ENCODE measurements around the gene UPK2.

UPK2 gene

DNA sequence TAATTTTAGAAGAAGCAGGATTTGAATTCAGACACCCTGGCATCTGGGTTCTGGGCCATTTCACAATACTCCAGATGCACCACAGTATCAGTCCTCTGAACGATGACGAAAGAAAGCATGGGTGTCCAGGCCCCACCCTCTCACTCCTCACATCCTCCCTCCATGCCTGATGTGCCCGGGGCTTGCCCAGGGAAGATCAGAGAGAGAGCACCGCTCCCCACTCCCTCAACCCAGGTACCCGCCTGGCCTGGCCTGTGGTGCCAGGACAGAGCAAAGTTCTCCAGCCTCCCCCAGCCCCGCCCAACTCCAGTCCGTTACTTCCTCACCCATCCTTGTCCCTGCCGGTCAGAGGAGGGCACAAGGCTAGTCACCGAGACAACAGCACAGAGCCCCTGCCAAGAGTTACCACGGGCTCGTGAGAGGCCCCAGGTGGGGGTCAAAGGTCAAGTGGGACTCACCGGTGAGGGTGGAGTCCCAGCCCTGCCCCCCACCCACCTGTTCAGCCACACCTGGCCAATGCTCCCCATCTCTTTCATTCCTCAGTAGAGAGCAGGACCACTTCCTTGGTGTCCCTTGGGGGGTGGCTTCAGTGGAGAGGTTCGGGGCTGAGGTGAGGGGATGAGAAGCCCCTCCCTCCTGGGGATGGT, 38.5 kb upstream of the UPK2 start:
- no peak for DNase-seq (ENCODE audit: low read depth)

DNA sequence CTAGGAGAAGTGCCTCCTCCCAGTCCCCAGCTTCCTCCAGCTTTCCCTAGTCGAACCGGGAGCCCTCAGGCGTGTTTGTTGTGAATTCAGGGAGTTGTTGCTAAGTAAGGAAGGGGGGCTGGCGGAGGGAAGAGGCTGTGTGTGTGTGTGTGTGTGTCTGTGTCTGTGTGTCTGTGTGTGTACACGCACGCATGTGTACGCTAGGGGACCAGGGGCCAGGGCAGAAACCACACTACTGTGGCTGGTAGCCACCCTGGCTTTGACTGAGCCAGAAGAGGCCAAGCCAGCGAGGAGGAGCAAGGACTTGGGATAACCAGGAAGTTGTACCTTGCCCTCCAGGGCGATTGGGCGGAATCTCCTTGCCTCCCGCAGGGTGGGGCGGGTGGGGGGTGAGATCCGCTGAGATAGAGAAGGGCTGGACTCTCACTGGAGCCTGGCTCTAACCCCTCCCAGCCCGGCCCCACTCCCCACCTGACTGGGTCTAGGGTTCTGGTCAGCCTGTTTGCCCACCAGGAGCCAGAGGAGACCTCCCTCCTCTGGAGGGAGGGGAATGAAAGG, 37.9 kb upstream of the UPK2 start:
- no peak for DNase-seq (ENCODE audit: low read depth)

DNA sequence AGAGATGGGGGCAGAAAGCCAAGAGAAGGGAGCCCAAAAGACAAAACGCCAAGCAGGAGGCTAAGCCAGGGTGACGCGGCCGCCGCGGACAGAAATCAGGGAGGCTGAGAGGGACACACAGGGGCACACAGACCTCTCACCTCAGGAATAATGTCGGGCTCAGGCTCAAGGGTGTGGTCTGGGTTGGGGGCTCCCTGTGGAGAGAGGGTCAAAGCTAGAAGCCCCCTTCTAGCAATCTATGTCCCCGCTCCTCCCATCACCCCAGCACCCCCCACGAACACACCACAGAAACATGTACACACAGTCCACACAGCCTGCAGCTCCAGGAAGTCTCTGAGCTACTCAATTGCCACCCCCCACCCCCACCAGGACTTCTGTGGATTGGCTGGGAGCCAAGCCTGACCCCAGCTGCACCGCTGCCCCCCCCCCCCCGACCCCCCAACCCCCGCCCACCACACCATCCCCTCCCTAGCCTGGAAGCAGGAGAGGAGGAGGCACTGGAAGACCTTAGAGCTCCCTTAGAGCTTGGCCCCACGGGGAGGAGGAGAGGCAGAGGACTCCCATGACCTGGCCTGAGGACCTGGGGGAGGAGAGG, 37.3 kb upstream of the UPK2 start:
- no peak for DNase-seq (ENCODE audit: low read depth)

DNA sequence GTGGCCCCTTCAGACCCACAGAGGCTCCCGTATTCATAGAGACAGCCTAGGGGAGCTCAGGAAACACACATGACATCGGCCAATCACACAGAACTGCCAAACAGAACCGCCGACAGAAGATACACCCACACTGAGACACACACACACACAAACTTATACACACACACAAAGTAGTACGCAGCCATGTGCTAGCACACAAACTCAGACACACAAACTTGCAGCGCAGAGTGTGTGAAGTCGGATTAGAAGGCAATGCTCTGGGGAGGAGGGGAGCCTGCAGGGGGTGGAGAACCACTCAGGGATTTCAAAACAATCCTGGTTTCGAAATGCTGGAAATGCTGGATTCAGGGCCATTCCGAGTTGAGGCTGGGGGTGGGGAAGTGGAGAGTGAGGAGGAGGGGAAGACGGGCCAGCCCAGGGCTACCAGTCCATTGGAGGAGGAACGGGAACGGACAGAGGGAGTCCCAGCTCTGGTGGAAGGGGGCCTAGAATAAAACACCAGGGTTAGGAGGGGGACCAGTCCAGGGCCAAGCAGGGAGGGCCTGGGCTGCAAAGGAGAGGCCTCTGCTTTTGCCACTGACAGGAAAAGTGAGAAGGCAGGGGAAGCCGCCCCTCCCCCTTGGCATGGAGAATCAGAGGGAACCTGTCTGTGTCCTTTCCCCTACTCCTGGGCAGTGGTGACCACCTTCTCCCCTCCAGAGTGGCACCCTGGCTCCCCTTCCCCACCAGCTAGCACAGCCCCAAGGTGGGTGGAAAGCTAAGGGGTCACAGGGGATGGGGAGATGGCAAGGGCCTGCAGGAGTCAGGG, 34.8 kb upstream of the UPK2 start:
- no peak for DNase-seq (ENCODE audit: low read depth)

DNA sequence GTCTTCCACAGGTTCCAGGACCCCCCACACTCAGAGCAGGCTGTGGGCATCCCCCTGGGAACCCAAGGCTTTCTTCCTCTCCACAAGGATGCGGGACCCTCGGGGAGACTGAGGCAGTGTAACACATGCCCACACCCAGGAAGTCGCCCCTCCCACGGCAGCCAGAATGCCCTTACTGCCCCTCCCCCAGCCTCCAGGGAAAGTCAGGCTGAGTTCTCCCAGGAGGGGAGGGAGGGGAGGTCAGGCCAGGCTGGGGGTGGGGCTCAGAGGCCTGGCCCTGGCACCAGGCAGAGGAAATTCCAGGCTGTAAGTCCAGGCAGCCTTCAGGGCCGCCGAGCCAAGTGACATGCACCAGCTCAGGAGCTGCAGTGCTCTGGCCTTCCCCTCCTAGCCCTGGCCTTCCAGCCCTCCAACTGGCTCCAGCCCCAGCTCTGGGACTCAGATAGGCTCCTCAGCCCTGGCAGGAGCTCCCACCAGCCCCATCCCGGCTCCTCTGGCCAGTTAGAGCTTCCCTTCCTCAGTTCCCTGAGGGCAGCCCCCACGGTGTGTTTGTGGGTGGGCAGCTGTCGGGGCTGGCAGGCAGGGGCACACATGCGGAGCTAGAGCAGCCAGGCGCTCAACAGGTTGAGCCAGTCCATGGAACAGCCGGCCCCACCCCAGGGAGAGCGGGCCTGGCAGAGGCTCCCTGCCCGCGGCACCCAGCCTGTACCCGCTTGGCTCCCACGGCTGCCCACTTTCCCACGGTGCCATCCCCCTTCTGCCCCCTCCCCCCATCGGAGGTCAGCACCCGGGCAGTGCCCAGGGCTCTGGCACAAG, 34.0 kb upstream of the UPK2 start:
- DNase-seq (ENCODE audit: low read depth), result no peak

DNA sequence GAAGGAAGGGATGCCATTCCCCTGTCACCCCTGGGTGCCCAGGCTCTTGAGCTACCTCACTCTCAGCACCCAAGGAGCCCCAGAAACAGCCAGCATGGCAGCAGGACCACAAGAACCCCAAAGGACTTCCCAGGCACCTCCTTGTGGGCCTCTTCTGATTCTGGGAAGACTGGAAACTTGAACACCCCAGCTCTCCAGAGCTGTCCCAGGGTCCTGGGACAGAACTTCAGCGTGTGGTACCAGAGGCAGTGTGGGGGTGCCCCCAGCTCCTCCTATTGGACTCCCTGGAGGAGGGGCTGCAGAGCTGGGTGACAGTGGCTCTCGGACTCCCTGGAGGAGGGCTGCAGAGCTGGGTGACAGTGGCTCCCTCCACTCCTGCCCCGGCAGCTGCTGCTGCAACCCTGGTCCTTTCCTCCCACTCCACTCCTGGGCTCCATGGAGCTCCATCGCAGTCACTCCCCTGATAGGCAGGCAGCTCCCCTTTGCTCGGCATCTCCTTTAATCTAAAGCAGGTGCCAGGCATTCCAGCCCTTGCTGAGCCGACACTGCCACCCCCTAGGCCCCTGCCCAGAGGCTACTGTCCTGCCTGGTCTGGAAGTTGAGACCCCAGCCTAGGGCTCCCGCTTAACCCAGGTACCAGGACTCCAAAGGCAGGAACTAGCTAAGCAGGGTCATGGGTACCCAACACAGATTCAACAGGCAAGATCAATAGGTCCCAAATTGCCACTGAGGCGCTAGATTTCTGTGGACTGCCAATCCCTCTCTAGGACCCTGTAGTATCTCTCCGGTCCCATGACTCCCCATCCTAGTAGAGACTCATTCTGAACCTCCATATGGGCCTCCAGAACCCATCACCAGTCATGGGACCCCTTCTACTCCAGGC, 33.1 kb upstream of the UPK2 start:
- no peak for DNase-seq (ENCODE audit: low read depth)

DNA sequence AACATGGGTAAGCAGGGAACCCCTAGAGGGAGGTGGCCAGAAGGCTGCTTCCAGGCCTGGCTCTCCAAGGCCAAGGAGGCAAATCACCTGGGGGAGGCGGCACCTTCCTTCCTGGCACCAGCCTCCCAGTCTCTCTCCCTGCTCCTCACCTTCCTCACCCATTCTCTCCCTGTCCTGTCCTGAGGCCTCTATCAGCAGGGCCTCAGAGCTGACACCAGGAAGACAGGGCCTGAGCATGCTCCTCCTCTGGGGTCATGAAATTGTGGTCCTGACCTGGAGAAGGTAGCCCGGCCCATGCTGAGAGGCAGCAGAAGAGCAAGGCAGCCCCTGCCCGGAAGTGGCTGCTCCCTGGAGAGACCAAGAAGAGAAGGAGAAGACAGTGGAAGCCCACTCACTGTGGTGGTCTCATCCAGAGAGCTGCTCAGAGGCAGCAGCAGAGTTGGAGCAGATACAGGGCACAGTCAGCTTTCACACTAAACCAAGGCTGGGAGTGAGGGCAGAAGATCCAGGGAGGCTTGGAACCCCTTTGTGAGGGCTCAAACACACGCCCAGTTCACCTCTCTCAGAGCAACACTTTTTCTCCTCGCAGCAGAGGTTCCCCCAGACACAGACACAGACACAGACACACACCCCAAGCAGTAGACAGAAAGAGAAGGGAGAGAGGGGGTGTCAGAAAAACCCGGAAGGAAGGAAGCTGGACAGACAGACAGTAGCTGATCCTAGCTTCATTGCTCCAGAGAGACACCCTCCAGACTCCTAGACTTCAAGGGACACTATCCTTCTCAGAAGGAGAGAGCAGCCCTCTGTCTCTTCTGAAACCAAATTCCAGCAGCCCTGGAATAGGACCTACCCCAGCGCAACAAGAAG, 32.1 kb upstream of the UPK2 start:
- no peak for DNase-seq (ENCODE audit: low read depth)

DNA sequence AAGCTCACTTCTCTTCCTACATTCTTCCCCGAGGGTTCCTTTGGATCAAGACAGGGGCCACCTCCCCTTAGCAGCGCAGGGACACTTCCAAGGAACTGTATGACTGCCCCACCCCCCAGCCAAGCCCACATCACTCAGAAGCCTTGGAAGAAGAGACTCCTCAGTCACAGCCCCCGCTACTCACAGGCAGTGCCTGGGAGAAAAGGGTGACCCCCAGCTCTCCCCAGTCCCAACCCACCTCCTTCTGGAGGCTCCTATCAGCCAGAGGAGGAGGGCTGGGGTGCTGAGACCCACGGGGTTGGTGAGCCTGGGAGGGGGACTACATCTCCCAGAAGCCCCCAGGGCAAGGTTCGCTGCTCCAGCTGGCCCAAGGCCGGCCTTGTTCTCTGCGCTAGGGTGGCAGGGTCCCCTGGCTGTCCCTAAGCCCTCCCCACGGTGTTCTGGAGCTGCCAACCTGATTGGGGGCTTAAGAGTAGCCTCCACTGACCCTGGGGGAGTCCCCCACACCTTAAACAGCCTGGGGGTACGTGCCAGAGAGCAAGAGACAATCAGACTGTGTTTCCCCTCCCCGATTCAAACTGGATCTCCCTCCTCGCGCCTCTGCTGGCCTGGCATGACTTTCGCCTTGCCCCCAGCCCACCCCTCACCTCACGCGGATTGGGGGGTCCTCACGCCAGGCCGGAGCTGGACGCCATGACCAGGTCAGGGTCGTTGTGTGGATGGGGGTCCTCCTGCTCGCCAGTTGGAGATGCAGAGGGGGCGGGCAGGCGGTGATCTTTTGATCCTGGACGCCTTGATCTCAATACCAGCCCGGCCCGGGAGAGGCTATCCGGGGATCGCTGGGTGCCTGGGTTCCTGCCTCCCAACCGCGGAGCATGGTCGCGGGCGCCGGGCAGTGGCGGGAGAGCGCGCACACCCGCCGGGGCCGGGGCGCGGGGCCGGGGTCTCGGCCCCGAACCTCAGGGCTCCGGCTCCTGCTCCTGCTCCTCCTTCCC, 31.2 kb upstream of the UPK2 start:
- DNase-seq (ENCODE audit: low read depth), result no peak

DNA sequence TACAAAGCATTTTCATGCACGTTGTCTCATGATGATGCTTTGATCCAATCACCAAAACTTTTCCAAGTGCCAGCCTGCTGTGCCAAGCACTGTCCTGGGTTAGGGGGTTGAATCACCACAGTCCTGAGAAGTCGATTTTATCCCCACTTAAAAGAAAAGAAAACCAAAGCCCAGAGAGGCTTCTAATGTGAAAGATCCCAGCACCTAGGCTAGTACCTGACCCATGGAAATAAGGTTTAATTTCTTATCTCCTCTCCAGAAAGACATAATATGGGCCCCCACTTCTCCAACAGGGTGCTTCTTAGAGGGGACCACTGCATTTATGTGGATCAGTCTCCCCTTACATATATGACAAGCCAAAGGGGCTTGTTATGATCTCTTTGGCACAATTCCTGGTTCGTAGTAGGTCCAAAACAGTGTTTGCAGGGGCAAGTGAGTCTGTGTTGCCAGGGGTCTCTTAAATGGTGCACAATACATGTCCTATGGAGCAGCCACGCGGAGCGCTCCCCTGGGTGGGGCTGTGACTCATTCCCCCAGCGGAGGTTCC, 28.5 kb upstream of the UPK2 start:
- DNase-seq (ENCODE audit: low read depth), result no peak

DNA sequence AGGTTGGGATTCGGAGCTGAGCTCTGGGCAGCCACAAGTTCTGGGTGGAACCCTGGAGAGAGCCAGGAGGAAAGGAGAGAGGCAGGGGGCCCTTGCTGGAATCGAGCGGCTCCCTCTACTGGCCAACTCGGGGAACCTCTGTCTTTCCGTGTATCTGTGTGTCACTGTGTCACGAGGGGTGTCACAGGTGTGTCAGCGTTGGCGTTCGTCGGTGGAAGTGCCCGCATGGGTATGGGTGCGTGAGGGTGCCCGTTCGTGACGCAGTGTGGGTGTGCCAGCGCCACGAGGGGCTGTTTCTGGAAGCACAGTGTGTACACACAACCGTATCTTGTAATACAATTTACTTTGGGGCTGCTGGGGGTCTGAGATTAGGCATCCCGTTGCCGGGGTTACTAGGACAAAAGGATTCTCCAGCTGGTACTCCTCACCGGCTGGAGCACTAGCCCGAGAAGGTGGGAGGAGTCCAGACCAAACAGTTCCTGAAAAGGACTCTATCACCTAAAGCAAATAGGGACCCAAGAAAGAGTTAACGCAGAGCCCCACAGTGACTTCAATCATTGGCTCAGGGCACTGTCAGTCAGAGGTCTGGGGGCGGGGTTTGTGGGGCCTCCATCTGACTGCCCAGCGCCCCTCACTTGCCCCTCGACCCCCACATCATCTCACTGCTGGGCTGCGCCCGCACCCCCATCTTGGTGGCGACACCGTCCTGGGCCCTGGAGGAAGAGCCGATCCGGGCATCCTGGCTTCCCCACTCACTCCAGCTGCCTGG, 27.8 kb upstream of the UPK2 start:
- peak; percentile 78 for DNase-seq (ENCODE audit: low read depth)

DNA sequence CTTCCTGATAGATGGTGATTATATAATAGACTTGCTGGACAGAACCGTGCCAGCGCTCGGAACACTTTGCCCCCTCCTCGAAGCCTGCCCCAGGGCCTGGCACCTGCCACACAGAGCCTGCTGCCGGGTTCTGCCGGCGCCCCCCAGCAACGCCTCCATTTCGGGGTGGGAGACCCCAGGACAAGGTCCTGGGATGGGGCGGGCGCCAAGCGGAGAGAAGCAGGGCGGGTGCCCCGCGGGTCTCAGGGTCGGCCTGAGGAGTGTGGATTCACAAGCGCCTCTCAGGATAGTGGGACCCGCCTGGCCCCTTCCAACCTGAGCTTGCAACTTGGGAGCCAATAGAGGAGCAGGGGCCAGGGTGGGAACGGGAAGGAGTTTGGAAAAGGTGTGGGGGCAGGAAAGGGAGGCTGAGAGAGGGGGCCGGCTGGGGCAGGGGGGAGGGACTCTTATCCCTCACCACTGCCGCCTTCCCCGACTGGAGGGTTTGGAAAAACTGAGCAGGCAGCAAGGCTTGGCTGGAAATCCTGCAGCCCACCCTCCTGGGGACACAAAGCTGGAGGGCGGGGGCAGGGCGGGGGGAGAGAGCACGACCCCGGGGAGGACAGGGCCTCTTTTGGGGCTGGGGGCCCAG, 27.1 kb upstream of the UPK2 start:
- DNase-seq (ENCODE audit: low read depth), result no peak

DNA sequence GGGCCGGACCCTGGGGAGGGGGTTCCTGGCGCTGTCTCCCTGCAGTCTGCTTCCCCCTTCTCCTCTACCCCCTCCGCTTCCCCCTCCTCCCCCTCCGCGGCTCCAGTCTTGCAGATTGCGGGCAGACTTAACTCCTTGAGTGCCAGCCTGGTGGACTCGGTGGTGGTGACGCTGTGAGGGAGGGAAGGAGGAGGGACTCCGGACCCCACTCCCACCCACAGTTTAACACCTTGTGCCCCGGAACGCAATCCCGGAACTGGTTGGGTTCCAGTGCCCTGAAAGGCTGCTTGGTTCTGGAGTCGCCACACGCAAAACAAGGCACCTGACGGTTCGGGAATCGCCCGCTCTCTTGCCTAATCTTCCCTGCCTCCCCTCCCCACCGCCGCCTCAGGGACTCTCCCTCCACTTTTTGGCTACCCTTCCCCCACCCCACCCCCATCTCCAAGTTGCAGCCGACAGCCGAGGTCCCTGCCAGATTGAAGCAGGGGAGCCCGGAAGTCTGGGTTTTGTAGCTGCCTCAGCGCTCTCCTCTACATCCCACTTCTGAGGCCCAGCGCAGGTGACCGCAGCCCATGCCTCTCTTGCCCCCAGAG, 26.5 kb upstream of the UPK2 start:
- no peak for DNase-seq (ENCODE audit: low read depth)

DNA sequence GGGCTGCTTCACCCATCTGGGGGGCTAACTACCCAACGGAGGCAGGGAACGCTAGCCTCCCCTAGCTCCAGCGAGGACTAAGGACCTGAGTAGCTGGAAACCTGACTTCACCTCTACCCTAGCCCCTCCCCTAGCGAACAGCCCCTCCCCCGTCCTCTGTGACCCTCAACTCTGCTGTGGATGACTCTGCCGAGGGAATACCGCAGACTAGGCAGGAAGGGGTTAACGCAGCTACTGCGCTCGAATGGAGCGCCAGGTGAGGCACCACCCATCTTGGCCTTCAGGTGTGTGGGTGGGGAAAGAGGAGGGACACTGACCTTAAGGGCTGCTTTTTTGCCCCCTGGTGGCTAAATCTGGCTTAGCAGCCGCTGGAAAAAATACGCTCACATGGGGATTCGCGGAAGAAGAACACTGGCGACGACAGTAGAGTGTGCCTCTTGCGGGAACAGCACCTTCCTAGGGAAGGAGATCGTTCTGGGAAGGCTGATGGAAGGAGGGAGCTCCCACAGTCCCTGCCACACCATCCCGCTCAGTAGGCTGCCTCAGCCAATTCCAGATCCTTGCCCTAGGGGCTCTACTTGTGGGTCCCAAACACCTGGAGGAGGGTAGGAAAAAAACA, 25.9 kb upstream of the UPK2 start:
- DNase-seq (ENCODE audit: low read depth), result peak; percentile 75

DNA sequence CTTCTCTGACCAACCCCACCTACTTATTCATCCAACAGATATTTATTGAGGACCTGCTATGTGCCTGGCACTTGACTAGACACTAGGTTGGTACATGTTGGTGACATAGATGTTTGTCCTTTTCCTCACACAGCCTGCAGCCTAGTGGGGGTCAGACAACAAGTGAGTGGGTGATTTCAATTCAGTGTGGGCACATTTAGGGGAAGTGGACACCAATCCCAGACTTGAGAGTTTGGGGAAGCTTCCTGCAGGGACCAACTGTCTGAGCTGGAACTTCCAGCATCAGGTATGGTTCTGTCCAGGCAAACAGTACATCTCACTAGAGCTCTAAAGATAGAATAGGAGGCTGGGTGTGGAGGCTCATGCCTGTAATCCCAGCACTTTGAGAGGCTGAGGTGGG, 24.5 kb upstream of the UPK2 start:
- no peak for DNase-seq (ENCODE audit: low read depth)

DNA sequence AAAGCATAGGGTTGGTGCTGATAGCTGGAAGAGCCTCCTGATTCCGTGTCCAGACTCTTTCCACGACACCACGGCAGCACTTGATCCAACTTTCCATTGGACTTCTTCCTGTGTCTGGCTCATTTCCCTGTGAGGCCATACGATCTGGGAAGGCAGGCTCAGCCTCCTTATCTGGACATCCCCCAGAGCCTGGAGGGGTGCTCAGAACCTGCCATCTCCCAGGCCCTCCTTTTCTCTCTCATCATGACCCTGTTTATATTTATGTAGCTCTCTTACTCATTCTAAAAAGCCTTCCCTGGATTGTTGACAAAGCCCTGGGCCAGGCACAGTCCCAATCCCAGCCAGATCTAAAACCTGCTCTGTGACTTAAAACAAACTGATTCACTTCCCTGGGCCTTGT, 22.6 kb upstream of the UPK2 start:
- DNase-seq (ENCODE audit: low read depth), result no peak

DNA sequence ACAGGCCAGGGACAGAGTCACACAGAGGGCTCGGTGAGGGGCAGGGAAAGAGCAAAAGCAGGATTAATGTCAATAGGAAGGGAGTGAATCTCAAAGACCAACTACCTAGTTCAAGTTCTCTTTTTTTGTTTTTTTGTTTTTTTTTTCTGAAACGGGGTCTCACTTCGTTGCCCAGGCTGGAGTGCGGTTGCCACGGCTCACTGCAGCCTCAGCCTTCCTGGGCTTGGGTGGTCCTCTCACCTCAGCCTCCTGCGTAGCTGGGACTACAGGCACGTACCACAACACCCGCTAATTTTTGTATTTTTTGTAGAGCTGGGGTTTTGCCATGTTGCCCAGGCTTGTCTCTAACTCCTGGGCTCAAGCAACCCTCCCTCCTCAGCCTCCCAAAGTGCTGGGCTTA, 20.7 kb upstream of the UPK2 start:
- no peak for DNase-seq (ENCODE audit: low read depth)
